Measurements from ENCODE around the gene RPEL1. TPM values are rescaled to one million over a fixed set of nuclear protein-coding genes. Genes with fewer than 3 reads are reported as not detected.

Gene RPEL1
- total RNA-seq, 4 donors from 2014 or later = 0.26 to 0.35 TPM; not detected in 2

DNA sequence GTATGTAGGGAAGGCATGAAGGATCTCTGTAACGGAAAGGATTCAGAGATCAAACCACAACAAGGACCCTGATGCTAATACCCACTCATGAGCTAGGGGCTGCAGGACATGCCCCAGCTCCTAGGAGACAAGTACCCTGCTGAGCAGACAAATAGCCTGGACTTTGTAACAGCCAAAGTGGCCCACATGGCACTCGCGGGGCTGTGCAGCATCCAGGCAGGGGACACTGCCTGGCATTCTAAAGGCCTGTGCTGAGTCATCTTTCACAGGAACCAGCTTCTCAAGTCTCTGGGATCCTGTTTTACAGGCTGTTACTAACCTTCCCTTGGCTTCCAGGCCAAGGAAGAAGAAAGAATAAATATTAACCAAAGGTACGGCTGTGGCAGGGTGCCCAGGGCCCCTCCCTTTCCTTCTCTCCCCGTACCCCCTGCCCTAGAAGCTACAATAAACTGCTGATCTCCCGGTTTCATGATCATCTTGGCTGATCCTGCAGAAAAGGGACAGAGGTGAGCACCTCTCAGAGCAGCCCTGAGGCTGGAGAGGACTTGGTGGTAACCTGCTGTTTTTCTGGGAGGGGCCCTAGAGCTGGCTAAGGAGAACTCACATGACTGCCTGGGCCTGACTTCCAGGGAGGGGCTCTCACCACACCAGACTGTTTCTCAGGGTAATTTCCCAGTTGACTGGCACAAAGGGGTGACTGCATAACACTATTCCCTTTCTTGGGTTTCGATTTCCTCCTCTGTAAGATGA lies 4.2 kb upstream of the RPEL1 start:
- Histone ChIP-seq H3K9me3 (no peaks in the 10 kb centered on the region), H3K27ac (peak overlapping the region in 1 of 2 donors; percentile 19), H3K36me3 (no peaks in the 10 kb centered on the region), H3K4me3 (no peak overlapping the region), H3K4me1 (no peaks in the 10 kb centered on the region), H3K27me3 (no peaks in the 10 kb centered on the region)
- TF ChIP-seq POLR2A (IDR thresholded peaks at IDR 0.05) = no peak
- TF ChIP-seq, protein P1, sequence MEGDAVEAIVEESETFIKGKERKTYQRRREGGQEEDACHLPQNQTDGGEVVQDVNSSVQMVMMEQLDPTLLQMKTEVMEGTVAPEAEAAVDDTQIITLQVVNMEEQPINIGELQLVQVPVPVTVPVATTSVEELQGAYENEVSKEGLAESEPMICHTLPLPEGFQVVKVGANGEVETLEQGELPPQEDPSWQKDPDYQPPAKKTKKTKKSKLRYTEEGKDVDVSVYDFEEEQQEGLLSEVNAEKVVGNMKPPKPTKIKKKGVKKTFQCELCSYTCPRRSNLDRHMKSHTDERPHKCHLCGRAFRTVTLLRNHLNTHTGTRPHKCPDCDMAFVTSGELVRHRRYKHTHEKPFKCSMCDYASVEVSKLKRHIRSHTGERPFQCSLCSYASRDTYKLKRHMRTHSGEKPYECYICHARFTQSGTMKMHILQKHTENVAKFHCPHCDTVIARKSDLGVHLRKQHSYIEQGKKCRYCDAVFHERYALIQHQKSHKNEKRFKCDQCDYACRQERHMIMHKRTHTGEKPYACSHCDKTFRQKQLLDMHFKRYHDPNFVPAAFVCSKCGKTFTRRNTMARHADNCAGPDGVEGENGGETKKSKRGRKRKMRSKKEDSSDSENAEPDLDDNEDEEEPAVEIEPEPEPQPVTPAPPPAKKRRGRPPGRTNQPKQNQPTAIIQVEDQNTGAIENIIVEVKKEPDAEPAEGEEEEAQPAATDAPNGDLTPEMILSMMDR (IDR thresholded peaks at IDR 0.05) = no peak
- no peak for DNase-seq
- intact Hi-C loops (cut with DNase I; ENCODE audit: low total_unique reads) = loop anchor here (5.0 kb wide), 1 partner anchor 324 kb away; the partner anchor contains the start of gene CNNM2

DNA sequence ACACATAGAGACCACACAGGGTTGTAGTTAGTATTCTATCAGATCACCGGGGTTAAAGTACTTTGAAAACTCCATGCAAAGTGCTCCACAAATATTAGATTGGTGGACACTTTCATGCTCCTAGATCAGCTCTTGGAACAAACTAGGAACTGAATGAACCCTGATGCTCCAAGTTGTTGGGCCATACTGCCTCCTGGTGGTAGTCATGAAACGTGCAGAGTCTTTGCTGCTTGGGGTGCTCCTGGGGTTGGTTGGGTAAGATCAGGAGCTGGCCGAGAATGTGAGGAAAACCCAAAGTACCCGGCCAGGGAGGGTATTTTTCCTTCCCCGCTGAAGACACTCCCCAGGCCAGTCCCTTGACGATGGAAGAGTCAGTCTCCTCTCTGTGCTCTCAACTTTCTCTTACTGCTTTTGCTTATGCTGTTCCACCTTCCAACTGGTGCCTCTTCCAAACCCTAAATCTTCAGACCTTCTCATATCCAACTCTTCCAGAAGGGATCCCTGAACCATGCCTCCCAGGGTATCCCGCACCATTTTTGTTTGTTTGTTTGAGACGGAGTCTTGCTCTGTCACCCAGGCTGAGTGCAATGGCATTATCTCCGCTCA lies 918 bp upstream of the RPEL1 start:
- no peak overlapping the region for H3K4me3 ChIP-seq
- TF ChIP-seq, protein P1 (IDR thresholded peaks at IDR 0.05) = peak; percentile 69 to 87 (median 78)
- no peak for TF ChIP-seq POLR2A (IDR thresholded peaks at IDR 0.05)
- H3K4me1 ChIP-seq = no peaks in the 10 kb centered on the region
- H3K9me3 ChIP-seq = no peaks in the 10 kb centered on the region
- no peaks in the 10 kb centered on the region for H3K27me3 ChIP-seq
- intact Hi-C loops (cut with DNase I; ENCODE audit: low total_unique reads) = loop anchor here (5.0 kb wide), 1 partner anchor 327 kb away; the partner anchor contains the start of gene CNNM2
- H3K27ac ChIP-seq = no peak overlapping the region
- peak; percentile 69 to 75 for DNase-seq
- no peaks in the 10 kb centered on the region for H3K36me3 ChIP-seq

DNA sequence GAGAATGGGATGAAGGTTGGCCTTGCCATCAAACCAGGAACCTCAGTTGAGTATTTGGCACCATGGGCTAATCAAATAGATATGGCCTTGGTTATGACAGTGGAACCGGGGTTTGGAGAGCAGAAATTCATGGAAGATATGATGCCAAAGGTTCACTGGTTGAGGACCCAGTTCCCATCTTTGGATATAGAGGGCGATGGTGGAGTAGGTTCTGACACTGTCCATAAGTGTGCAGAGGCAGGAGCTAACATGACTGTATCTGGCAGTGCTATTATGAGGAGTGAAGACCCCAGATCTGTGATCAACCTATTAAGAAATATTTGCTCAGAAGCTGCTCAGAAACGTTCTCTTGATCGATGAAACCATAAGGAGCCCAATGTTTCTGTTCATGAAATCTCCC lies 637 bp downstream of the RPEL1 start:
- H3K4me3 ChIP-seq = no peak overlapping the region
- H3K36me3 ChIP-seq = no peaks in the 10 kb centered on the region
- no peak overlapping the region for H3K27ac ChIP-seq
- no peaks in the 10 kb centered on the region for H3K27me3 ChIP-seq
- TF ChIP-seq, protein P1 (IDR thresholded peaks at IDR 0.05) = no peak
- TF ChIP-seq POLR2A (IDR thresholded peaks at IDR 0.05) = no peak
- DNase-seq = no peak
- no peaks in the 10 kb centered on the region for H3K9me3 ChIP-seq
- intact Hi-C loops (cut with DNase I; ENCODE audit: low total_unique reads) = no loop called here
- H3K4me1 ChIP-seq = no peaks in the 10 kb centered on the region

DNA sequence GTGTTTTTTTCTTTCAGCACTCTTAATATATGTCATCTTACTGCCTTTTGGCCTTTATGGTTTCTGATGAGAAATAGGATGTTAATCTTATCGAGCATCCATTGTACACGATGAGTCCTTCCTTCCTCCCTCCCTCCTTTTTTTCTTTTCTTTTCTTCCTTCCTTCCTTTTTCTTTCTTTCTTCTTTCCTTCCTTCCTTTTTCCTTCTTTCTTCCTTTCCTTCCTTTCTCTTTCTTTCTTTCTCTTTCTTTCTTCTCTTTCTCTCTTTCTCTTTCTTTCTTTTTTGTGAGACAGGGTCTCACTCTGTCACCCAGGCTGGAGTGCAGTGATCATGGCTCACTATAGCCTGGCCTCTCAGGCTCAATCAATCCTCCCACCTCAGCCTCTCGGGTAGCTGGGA lies 8.4 kb downstream of the RPEL1 start:
- H3K27me3 ChIP-seq = no peaks in the 10 kb centered on the region
- TF ChIP-seq, protein P1 (IDR thresholded peaks at IDR 0.05) = no peak
- TF ChIP-seq POLR2A (IDR thresholded peaks at IDR 0.05) = no peak
- intact Hi-C loops (cut with DNase I; ENCODE audit: low total_unique reads) = no loop called here
- no peaks in the 10 kb centered on the region for H3K4me1 ChIP-seq
- DNase-seq = no peak
- H3K4me3 ChIP-seq = no peak overlapping the region
- H3K36me3 ChIP-seq = no peaks in the 10 kb centered on the region
- H3K27ac ChIP-seq = no peak overlapping the region
- H3K9me3 ChIP-seq = no peaks in the 10 kb centered on the region

Measured in uterus (tissue), 4 donors.